AG04450 (cell line): Measurements from ENCODE around the gene BCL7A. TPM values are rescaled to one million over a fixed set of nuclear protein-coding genes. Genes with fewer than 3 reads are reported as not detected.

Experiments used
- CTCF ChIA-PET: fragments of 300-600, 350-600 bp; formaldehyde crosslinking; extraction: SDS; loops from one replicate; lab custom pipeline; 2022; ENCODE audit warnings: antibody characterized with exemption, inconsistent platforms; lab: Charles Lee
- POLR2A ChIA-PET: fragments of 350-600 bp; formaldehyde crosslinking; extraction: SDS; loops from one replicate; lab custom pipeline; 2021; ENCODE audit warnings: antibody characterized with exemption, inconsistent platforms; lab: Yijun Ruan, JAX
- DNase-seq: peaks from one replicate; pipeline ENCODE4 v3.0.0-alpha.2; 2011; ENCODE audit warnings: low read depth, low spot score
- H3K27ac ChIP-seq: one replicate; pipeline ENCODE4 v1.5.1; 2012; ENCODE audit warnings: low read depth, low read length, control low read depth
- H3K27me3 ChIP-seq: one replicate; pipeline ENCODE4 v1.6.0; 2012; ENCODE audit warnings: low read length; ENCODE audit not compliant: control insufficient read depth, insufficient read depth
- H3K4me3 ChIP-seq: 2 replicates; pipeline ENCODE4 v1.5.1; 2011; ENCODE audit warnings: mild to moderate bottlenecking, low read depth, low read length, control low read depth
- H3K9me3 ChIP-seq: 2 replicates; pipeline ENCODE4 v1.5.1; 2012; ENCODE audit warnings: low read length; ENCODE audit not compliant: control insufficient read depth, insufficient read depth
- polyA plus RNA-seq: library from polyadenylated mRNA; depleted of rRNA; stranded (reverse); fragments of >200 nt; gene quantifications from 2 replicates; pipeline ENCODE4 v1.2.3, GENCODE V29; 2011
- TF ChIP-seq, protein P1 (sequence below): IDR thresholded peaks from 2 replicates; pipeline ENCODE4 v1.5.1; 2011; ENCODE audit warnings: low read depth, low read length, control low read depth, inconsistent platforms

BCL7A gene
- polyA plus RNA-seq, 1 experiment, result 4.4 TPM

GRCh38 chr12:122085591-122085990, 63.9 kb downstream of the BCL7A start:
- CTCF ChIA-PET, result interaction anchor here (1.2 kb wide), 1 partner anchor 31 kb away, joined by 3 read pairs; no protein-coding TSS in a partner anchor
- no peaks in the 10 kb centered on the region for H3K9me3 ChIP-seq
- no peak for DNase-seq

GRCh38 chr12:122086116-122086515, 64.4 kb downstream of the BCL7A start:
- Histone ChIP-seq H3K4me3 (no peak overlapping the region), H3K9me3 (no peaks in the 10 kb centered on the region), H3K27me3 (no peaks in the 10 kb centered on the region), H3K27ac (no peak overlapping the region)
- TF ChIP-seq, protein P1, sequence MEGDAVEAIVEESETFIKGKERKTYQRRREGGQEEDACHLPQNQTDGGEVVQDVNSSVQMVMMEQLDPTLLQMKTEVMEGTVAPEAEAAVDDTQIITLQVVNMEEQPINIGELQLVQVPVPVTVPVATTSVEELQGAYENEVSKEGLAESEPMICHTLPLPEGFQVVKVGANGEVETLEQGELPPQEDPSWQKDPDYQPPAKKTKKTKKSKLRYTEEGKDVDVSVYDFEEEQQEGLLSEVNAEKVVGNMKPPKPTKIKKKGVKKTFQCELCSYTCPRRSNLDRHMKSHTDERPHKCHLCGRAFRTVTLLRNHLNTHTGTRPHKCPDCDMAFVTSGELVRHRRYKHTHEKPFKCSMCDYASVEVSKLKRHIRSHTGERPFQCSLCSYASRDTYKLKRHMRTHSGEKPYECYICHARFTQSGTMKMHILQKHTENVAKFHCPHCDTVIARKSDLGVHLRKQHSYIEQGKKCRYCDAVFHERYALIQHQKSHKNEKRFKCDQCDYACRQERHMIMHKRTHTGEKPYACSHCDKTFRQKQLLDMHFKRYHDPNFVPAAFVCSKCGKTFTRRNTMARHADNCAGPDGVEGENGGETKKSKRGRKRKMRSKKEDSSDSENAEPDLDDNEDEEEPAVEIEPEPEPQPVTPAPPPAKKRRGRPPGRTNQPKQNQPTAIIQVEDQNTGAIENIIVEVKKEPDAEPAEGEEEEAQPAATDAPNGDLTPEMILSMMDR, result no peak
- no peak for DNase-seq
- ChIA-PET CTCF (interaction anchor here (1.2 kb wide), 1 partner anchor 32 kb away, joined by 3 read pairs; no protein-coding TSS in a partner anchor), POLR2A (no interaction called here)

More at GRCh38 chr12:122085591-122085990, 63.9 kb downstream of the BCL7A start:
- Histone ChIP-seq H3K27ac (no peak overlapping the region), H3K4me3 (no peak overlapping the region), H3K27me3 (no peaks in the 10 kb centered on the region)
- POLR2A ChIA-PET, result no interaction called here
- TF ChIP-seq, protein P1, result no peak

GRCh38 chr12:122086641-122087285, 65.1 kb downstream of the BCL7A start:
- ChIA-PET POLR2A (no interaction called here), CTCF (interaction anchor here (1.0 to 1.2 kb wide), 2 partner anchors 32 to 170 kb away, joined by 3 read pairs; no protein-coding TSS in a partner anchor)
- no peaks in the 10 kb centered on the region for H3K9me3 ChIP-seq
- H3K27ac ChIP-seq, result no peak overlapping the region
- no peak overlapping the region for H3K4me3 ChIP-seq
- TF ChIP-seq, protein P1, result no peak
- DNase-seq, result no peak
- no peaks in the 10 kb centered on the region for H3K27me3 ChIP-seq

- ChIA-PET POLR2A (interaction anchor here (0.6 to 1.6 kb wide), 4 partner anchors 7 to 24 kb away, joined by 3 to 7 read pairs (median 4); no protein-coding TSS in a partner anchor), CTCF (interaction anchor here (0.8 to 1.0 kb wide), 2 partner anchors 130 to 171 kb away, joined by 3 read pairs; no protein-coding TSS in a partner anchor)
- no peaks in the 10 kb centered on the region for H3K9me3 ChIP-seq
- no peaks in the 10 kb centered on the region for H3K27me3 ChIP-seq
- no peak overlapping the region for H3K27ac ChIP-seq
- DNase-seq, result no peak
- TF ChIP-seq, protein P1, result no peak
- H3K4me3 ChIP-seq, result no peak overlapping the region
Measured at GRCh38 chr12:122087431-122088178, 65.9 kb downstream of the BCL7A start.
